ENCODE results near the gene TOP2A. TPM values are rescaled to one million over a fixed set of nuclear protein-coding genes. Genes with fewer than 3 reads are reported as not detected.

TOP2A gene
- total RNA-seq, 6 experiments from 2014 or later, result 0.22 to 7.3 (median 3.0) TPM

- Histone ChIP-seq H3K27ac (peak within 1 kb of the TSS; percentile 92 to 98 (median 96)), H3K9me3 (no peaks in the 10 kb centered on the region), H3K4me3 (peak within 1 kb of the TSS; percentile 88 to 94 (median 89)), H3K27me3 (no peaks in the 10 kb centered on the region), H3K4me1 (peaks cover 0 to 26% (median 3%) of the 10 kb centered on the region in 4 donors), H3K36me3 (no peaks in the 10 kb centered on the region)
- WGBS (ENCODE audit: insufficient coverage, low coverage, low lambda C conversion rate, missing lambda C conversion rate), result under 1% methylated on average over 25 of the region's 98 CpGs
- DNase-seq, result peak; percentile 88 to 90 (median 89)
- intact Hi-C loops (cut with DNase I), result loop anchor here in 1 of 2 donors (10.0 kb wide), 1 partner anchor 91 kb away; no protein-coding TSS in a partner anchor
- TF ChIP-seq CTCF (IDR thresholded peaks at IDR 0.05) (peak; percentile 23 to 53 (median 26)), POLR2A (IDR thresholded peaks at IDR 0.05) (peak; percentile 97)
- peak; percentile 48 to 61 (median 55) for ATAC-seq
Measured at GRCh38 chr17:40443196-40443987, 25.7 kb upstream of the TOP2A start, which contains the start of gene IGFBP4. TSS of gene IGFBP4 (plus strand) at chr17:40443450. CDS start at chr17:40443736, 286 bp downstream.

GRCh38 chr17:40442392-40443195 lies 24.9 kb upstream of the TOP2A start:
- TF ChIP-seq POLR2A (IDR thresholded peaks at IDR 0.05) (no peak), CTCF (IDR thresholded peaks at IDR 0.05) (peak in 1 of 4 donors; percentile 18)
- 49% methylated on average over 10 of the region's 29 CpGs for WGBS (ENCODE audit: insufficient coverage, low coverage, low lambda C conversion rate, missing lambda C conversion rate)
- Histone ChIP-seq H3K36me3 (no peaks in the 10 kb centered on the region), H3K9me3 (no peaks in the 10 kb centered on the region), H3K4me3 (peak overlapping the region; percentile 88 to 94 (median 89)), H3K27ac (peak overlapping the region; percentile 92 to 98 (median 96)), H3K4me1 (peaks cover 0 to 18% (median 3%) of the 10 kb centered on the region in 4 donors), H3K27me3 (no peaks in the 10 kb centered on the region)
- DNase-seq (peak in 1 of 3 donors; percentile 61), ATAC-seq (peak in 3 of 4 donors; percentile 0 to 3 (median 2))
- intact Hi-C loops (cut with DNase I), result loop anchor here in 1 of 2 donors (10.0 kb wide), 1 partner anchor 92 kb away; no protein-coding TSS in a partner anchor

- Histone ChIP-seq H3K4me1 (peaks cover 0 to 7% (median 0%) of the 10 kb centered on the region in 4 donors), H3K27ac (no peak overlapping the region), H3K36me3 (no peaks in the 10 kb centered on the region), H3K27me3 (no peaks in the 10 kb centered on the region), H3K9me3 (no peaks in the 10 kb centered on the region), H3K4me3 (no peak overlapping the region)
- ATAC-seq (no peak), DNase-seq (no peak)
- TF ChIP-seq CTCF (IDR thresholded peaks at IDR 0.05), result no peak
- intact Hi-C loops (cut with DNase I), result loop anchor here in 1 of 2 donors (10.0 kb wide), 1 partner anchor 95 kb away; no protein-coding TSS in a partner anchor
- WGBS (ENCODE audit: insufficient coverage, low coverage, low lambda C conversion rate, missing lambda C conversion rate), result 8% methylated on average over 1 of the region's 4 CpGs
Measured at GRCh38 chr17:40440166-40440565, 22.5 kb upstream of the TOP2A start.

GRCh38 chr17:40437095-40437732 lies 19.5 kb upstream of the TOP2A start:
- DNase-seq, result no peak
- 100% methylated on average over 2 of the region's 5 CpGs for WGBS (ENCODE audit: insufficient coverage, low coverage, low lambda C conversion rate, missing lambda C conversion rate)
- intact Hi-C loops (cut with DNase I), result loop anchor here in 1 of 2 donors (5.0 kb wide), 1 partner anchor 40 kb away; no protein-coding TSS in a partner anchor
- TF ChIP-seq CTCF (IDR thresholded peaks at IDR 0.05) (no peak), POLR2A (IDR thresholded peaks at IDR 0.05) (no peak)
- ATAC-seq, result peak in 1 of 4 donors; percentile 8
- Histone ChIP-seq H3K27me3 (no peaks in the 10 kb centered on the region), H3K4me3 (no peak overlapping the region), H3K36me3 (no peaks in the 10 kb centered on the region), H3K4me1 (no peaks in the 10 kb centered on the region), H3K9me3 (no peaks in the 10 kb centered on the region), H3K27ac (no peak overlapping the region)
